Neural progenitor cell (in vitro differentiated cells): ENCODE measurements around the gene PDE7B. TPM values are rescaled to one million over a fixed set of nuclear protein-coding genes. Genes with fewer than 3 reads are reported as not detected.
"Not testable (repeated sequence)": the region's sequence is repeated elsewhere in the genome, so short reads cannot be mapped to it uniquely, and the experiment has no call there.

Experiments
- DNase-seq: peaks from one replicate; pipeline ENCODE4 v3.0.0-alpha.2; 2016; ENCODE audit warnings: low spot score
- H2AFZ ChIP-seq: fragments of 200-600 bp; sonication (generic); replicated peaks from 2 replicates; pipeline ENCODE4 v1.6.1; 2016; ENCODE audit warnings: antibody characterized with exemption
- H3F3A ChIP-seq: fragments of 200-600 bp; sonication (generic); 2 replicates; pipeline ENCODE4 v1.6.1; 2016; ENCODE audit warnings: antibody characterized with exemption, low read depth
- H3K27ac ChIP-seq: fragments of 200-600 bp; sonication (generic); 2 replicates; pipeline ENCODE4 v1.5.1; 2016; ENCODE audit warnings: mild to moderate bottlenecking
- H3K27me3 ChIP-seq: fragments of 200-600 bp; sonication (generic); 2 replicates; pipeline ENCODE4 v1.6.1; 2016; ENCODE audit warnings: mild to moderate bottlenecking, moderate library complexity
- H3K36me3 ChIP-seq: fragments of 200-600 bp; sonication (generic); 2 replicates; pipeline ENCODE4 v1.5.1; 2016
- H3K4me1 ChIP-seq: fragments of 200-600 bp; sonication (generic); 2 replicates; pipeline ENCODE4 v1.6.1; 2016; ENCODE audit warnings: mixed run types
- H3K4me2 ChIP-seq: fragments of 200-600 bp; sonication (generic); 2 replicates; pipeline ENCODE4 v1.6.1; 2016
- H3K4me3 ChIP-seq: fragments of 200-600 bp; sonication (generic); 2 replicates; pipeline ENCODE4 v1.5.1; 2016
- H3K79me2 ChIP-seq: fragments of 200-600 bp; sonication (generic); 2 replicates; pipeline ENCODE4 v1.6.1; 2016; ENCODE audit warnings: low read depth
- H3K9ac ChIP-seq: fragments of 200-600 bp; sonication (generic); 2 replicates; pipeline ENCODE4 v1.6.1; 2016
- H3K9me3 ChIP-seq: fragments of 200-600 bp; sonication (generic); 2 replicates; pipeline ENCODE4 v1.5.1; 2016; ENCODE audit warnings: low read depth
- H4K20me1 ChIP-seq: fragments of 200-600 bp; sonication (generic); 2 replicates; pipeline ENCODE4 v1.6.1; 2016; ENCODE audit warnings: low read depth
- H3K27ac Mint-ChIP-seq: 3 replicates; pipeline ENCODE4 v1.8.0; 2021; ENCODE audit warnings: mixed read lengths
- H3K27me3 Mint-ChIP-seq: 2 replicates; pipeline ENCODE4 v1.8.0; 2022; ENCODE audit warnings: low read depth, mild to moderate bottlenecking, inconsistent platforms, moderate library complexity, mixed read lengths; ENCODE audit not compliant: insufficient read depth
- H3K36me3 Mint-ChIP-seq: 3 replicates; pipeline ENCODE4 v1.8.0; 2021; ENCODE audit warnings: mixed read lengths
- H3K4me1 Mint-ChIP-seq: 3 replicates; pipeline ENCODE4 v1.8.0; 2021; ENCODE audit warnings: mixed read lengths
- H3K4me3 Mint-ChIP-seq: 3 replicates; pipeline ENCODE4 v1.8.0; 2021; ENCODE audit warnings: mild to moderate bottlenecking, moderate library complexity, mixed read lengths
- H3K9me3 Mint-ChIP-seq: 3 replicates; pipeline ENCODE4 v1.8.0; 2020; ENCODE audit warnings: mixed read lengths
- EZH2 ChIP-seq: fragments of 200-600 bp; sonication (generic); IDR thresholded peaks from 2 replicates; pipeline ENCODE4 v1.6.1; 2017; ENCODE audit warnings: antibody characterized with exemption, mild to moderate bottlenecking, moderate library complexity
- EZH2phosphoT487 ChIP-seq: fragments of 200-600 bp; sonication (generic); IDR thresholded peaks from 2 replicates; pipeline ENCODE4 v1.6.1; 2017; ENCODE audit warnings: antibody characterized with exemption
- total RNA-seq: library from RNA; depleted of rRNA; stranded (reverse); fragments of >200 nt; gene quantifications from 2 replicates; pipeline ENCODE4 v1.2.3, GENCODE V29; 2015; ENCODE audit warnings: low replicate concordance
- TF ChIP-seq, protein P1 (sequence below): fragments of 200-600 bp; sonication (generic); IDR thresholded peaks from 2 replicates; pipeline ENCODE4 v1.5.1; 2017; ENCODE audit warnings: antibody characterized with exemption, mild to moderate bottlenecking

PDE7B gene
- total RNA-seq, 1 donor from 2014 or later, result 0.04 TPM

DNA sequence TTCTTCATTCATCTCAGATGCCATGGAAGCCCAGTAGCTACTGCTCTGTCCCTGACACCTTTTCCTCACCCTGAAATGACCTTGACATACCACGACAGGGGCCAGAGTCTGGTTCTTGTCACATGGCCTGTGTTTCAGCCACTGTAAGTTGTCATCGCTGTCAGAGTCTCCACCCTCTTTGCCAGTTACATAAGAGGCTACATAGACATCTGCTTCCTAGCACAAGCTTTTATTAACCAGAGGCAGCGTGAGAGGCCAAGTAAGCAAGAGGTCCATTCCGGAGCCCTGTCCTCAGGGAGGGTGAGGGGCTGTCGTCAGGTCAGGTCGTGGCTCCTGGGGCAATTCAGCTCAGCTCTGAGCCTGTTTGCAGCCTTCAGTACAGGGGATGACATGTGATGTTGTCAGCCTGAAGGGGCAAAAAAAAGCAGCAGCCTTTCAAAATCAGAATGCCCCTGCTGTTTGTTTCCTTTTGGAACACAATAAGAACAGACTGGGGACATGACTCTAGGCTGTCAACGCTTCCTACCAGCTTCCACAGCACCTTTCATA, 252.3 kb downstream of the PDE7B start:
- Histone ChIP-seq H3K27ac (no peak overlapping the region), H3K36me3 (no peaks in the 10 kb centered on the region), H3K4me3 (no peak overlapping the region), H3K9ac (no peak overlapping the region), H3K79me2 (no peaks in the 10 kb centered on the region), H3K27me3 (no peaks in the 10 kb centered on the region), H4K20me1 (no peaks in the 10 kb centered on the region), H3K9me3 (no peaks in the 10 kb centered on the region), H3K4me2 (peak overlapping the region; percentile 10), H3F3A (no peaks in the 10 kb centered on the region), H2AFZ (no peak overlapping the region), H3K4me1 (peaks cover 11% of the 10 kb centered on the region)
- peak; percentile 42 for DNase-seq
- H3K27ac Mint-ChIP-seq, result peak overlapping the region; percentile 83
- no peaks in the 10 kb centered on the region for H3K36me3 Mint-ChIP-seq
- H3K9me3 Mint-ChIP-seq, result peaks cover 5% of the 10 kb centered on the region
- H3K4me1 Mint-ChIP-seq, result peaks cover 36% of the 10 kb centered on the region
- H3K4me3 Mint-ChIP-seq, result no peak overlapping the region
- TF ChIP-seq EZH2 (no peak), EZH2phosphoT487 (no peak)
- TF ChIP-seq, protein P1, sequence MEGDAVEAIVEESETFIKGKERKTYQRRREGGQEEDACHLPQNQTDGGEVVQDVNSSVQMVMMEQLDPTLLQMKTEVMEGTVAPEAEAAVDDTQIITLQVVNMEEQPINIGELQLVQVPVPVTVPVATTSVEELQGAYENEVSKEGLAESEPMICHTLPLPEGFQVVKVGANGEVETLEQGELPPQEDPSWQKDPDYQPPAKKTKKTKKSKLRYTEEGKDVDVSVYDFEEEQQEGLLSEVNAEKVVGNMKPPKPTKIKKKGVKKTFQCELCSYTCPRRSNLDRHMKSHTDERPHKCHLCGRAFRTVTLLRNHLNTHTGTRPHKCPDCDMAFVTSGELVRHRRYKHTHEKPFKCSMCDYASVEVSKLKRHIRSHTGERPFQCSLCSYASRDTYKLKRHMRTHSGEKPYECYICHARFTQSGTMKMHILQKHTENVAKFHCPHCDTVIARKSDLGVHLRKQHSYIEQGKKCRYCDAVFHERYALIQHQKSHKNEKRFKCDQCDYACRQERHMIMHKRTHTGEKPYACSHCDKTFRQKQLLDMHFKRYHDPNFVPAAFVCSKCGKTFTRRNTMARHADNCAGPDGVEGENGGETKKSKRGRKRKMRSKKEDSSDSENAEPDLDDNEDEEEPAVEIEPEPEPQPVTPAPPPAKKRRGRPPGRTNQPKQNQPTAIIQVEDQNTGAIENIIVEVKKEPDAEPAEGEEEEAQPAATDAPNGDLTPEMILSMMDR, result no peak
- H3K27me3 Mint-ChIP-seq, result no peaks in the 10 kb centered on the region

DNA sequence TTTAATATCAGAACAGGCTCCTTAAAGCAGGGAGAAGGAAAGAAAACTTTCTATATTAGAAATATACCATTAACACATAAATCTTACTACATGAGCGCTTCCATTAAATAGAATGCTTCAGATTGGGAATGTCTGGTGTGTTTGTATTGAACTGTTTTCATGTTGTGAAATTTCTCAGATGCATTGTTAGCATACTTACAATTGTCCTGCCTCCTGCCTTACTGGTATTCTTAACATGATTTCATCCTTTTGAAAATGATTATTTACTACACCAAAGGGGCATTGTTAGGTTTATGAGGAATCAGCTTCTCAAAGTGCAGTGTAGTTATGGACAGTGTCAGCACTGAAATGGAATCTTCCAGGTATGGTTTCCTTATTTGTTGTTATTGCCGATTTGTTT, 253.1 kb downstream of the PDE7B start:
- no peak overlapping the region for H3K27ac Mint-ChIP-seq
- H2AFZ ChIP-seq, result no peak overlapping the region
- no peak for TF ChIP-seq EZH2phosphoT487
- TF ChIP-seq, protein P1, result no peak
- no peak for TF ChIP-seq EZH2
- DNase-seq, result no peak
- no peaks in the 10 kb centered on the region for H3K36me3 ChIP-seq
- H4K20me1 ChIP-seq, result no peaks in the 10 kb centered on the region
- peaks cover 36% of the 10 kb centered on the region for H3K4me1 Mint-ChIP-seq
- no peaks in the 10 kb centered on the region for H3K27me3 Mint-ChIP-seq
- no peak overlapping the region for H3K4me3 Mint-ChIP-seq
- H3K27me3 ChIP-seq, result no peaks in the 10 kb centered on the region
- no peak overlapping the region for H3K27ac ChIP-seq
- no peaks in the 10 kb centered on the region for H3K36me3 Mint-ChIP-seq
- peak overlapping the region; percentile 10 for H3K4me2 ChIP-seq
- no peak overlapping the region for H3K9ac ChIP-seq
- H3K4me3 ChIP-seq, result no peak overlapping the region
- H3K9me3 Mint-ChIP-seq, result peaks cover 6% of the 10 kb centered on the region
- no peaks in the 10 kb centered on the region for H3F3A ChIP-seq
- H3K4me1 ChIP-seq, result peaks cover 11% of the 10 kb centered on the region
- no peaks in the 10 kb centered on the region for H3K9me3 ChIP-seq
- no peaks in the 10 kb centered on the region for H3K79me2 ChIP-seq

DNA sequence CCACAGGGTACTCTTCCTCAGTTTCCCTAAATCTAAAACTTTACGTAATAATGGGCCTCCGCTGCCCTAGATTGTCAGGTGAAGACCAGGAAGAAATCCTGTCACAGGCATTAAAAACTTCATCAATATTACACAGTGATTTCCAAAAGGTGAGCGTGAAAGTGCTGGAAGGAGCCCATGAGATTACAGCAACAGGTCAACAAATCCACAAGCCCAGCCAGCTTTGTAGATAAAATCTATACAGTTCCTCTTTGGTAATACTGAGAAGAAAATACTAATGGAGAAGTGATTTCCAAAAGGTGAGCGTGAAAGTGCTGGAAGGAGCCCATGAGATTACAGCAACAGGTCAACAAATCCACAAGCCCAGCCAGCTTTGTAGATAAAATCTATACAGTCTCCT, 254.3 kb downstream of the PDE7B start:
- not testable (repeated sequence) for H3F3A ChIP-seq, H3K36me3 Mint-ChIP-seq, H3K27me3 ChIP-seq, H2AFZ ChIP-seq, H3K9me3 ChIP-seq, H3K27me3 Mint-ChIP-seq, H3K4me3 ChIP-seq, H3K36me3 ChIP-seq, H3K4me3 Mint-ChIP-seq, H3K9ac ChIP-seq, H3K27ac Mint-ChIP-seq, H3K79me2 ChIP-seq, H3K27ac ChIP-seq, H4K20me1 ChIP-seq, DNase-seq, H3K4me2 ChIP-seq, H3K9me3 Mint-ChIP-seq
- peaks cover 37% of the 10 kb centered on the region for H3K4me1 Mint-ChIP-seq
- H3K4me1 ChIP-seq, result peaks cover 11% of the 10 kb centered on the region

DNA sequence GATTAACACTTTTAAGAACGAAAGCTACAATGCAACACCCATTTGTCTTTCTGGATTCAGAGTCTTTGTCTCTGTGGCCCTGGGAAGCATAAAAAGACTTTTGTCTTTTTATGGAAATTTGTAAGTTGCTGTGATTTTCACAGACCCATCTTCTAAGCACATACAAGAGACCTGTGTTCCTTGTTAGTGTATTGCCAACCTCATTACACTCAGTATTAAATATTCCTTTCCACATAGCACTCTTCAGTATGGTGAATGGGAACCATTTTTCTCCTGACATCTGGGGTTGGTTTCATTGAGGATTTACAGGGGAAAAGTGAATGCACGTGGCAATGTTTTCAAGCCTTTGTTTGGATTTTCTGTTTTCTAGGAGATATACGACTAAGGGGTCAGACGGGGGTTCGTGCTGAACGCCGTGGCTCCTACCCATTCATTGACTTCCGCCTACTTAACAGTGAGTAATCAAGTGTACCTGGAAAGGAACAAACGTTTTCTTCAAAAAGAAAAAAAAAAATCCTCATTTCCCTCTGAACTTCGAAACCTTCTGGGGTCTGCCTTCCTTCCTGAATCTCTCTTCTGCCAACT, 257.0 kb downstream of the PDE7B start:
- H3K4me1 ChIP-seq, result peaks cover 12% of the 10 kb centered on the region
- no peak overlapping the region for H2AFZ ChIP-seq
- peaks cover 7% of the 10 kb centered on the region for H3K27me3 Mint-ChIP-seq
- TF ChIP-seq EZH2 (no peak), EZH2phosphoT487 (no peak)
- TF ChIP-seq, protein P1, result no peak
- no peak overlapping the region for H3K9ac ChIP-seq
- H3K4me1 Mint-ChIP-seq, result peaks cover 50% of the 10 kb centered on the region
- H3K36me3 ChIP-seq, result no peaks in the 10 kb centered on the region
- no peak overlapping the region for H3K27ac ChIP-seq
- H3K36me3 Mint-ChIP-seq, result no peaks in the 10 kb centered on the region
- H3K27me3 ChIP-seq, result no peaks in the 10 kb centered on the region
- H3K4me3 Mint-ChIP-seq, result no peak overlapping the region
- no peaks in the 10 kb centered on the region for H3K9me3 ChIP-seq
- H3K27ac Mint-ChIP-seq, result peak overlapping the region; percentile 61
- no peaks in the 10 kb centered on the region for H3K79me2 ChIP-seq
- no peak overlapping the region for H3K4me3 ChIP-seq
- no peaks in the 10 kb centered on the region for H4K20me1 ChIP-seq
- no peak overlapping the region for H3K4me2 ChIP-seq
- peaks cover 4% of the 10 kb centered on the region for H3K9me3 Mint-ChIP-seq
- DNase-seq, result no peak
- H3F3A ChIP-seq, result no peaks in the 10 kb centered on the region
